Measurements from ENCODE around the gene HS3ST2.
"Not testable (repeated sequence)": the region's sequence is repeated elsewhere in the genome, so short reads cannot be mapped to it uniquely, and the experiment has no call there.

HS3ST2 gene

DNA sequence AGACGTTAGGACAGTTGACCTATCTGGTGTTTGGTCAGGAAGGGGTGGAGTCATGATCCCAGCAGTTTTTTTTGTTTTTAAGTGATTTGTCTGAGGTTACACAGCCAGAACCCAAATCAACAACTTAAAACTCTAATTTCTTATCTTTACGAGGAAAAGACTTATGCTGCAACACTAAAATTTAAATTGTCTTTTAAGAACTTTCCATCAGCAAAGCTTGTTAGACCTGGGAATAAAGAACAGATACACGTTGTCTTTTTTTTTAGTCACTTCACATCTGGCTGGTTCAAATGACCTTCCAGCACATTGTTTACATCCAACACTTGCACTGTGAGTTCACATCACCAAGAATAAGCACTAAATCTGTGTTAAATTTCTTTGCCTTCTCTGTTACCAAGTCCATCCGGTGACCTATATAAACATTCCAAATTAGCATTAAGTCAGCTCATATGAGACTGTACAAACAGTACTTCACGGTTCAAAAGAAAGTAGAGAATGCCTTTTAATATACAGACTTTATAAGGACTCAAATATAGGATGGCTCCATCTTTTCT lies 115.0 kb downstream of the HS3ST2 start:
- no peak for DNase-seq (ENCODE audit: extremely low read depth, low read depth)
- no peak for TF ChIP-seq CTCF (IDR thresholded peaks at IDR 0.05; ENCODE audit: low read depth, low read length)

DNA sequence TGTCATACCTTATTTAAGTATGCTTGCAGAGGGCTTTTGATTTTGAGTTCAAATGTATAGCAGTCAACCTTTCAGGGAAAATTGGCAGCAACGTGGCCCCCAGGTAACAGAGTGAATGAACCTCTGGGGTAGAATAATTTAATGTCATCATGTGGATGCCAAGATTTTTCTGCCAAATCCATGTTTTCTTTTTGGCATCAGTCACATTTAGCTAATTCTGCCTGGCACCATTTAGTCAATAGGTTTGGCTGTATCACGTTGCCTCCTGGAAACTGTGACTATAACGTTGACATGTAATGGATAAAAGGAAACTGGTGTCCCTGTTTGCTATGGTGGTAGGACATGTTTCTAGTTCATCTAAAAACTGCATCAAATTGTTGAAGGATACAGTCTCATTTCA lies 115.5 kb downstream of the HS3ST2 start:
- TF ChIP-seq CTCF (IDR thresholded peaks at IDR 0.05; ENCODE audit: low read depth, low read length) = no peak

GRCh38 chr16:22932032-22932771 lies 118.2 kb downstream of the HS3ST2 start:
- TF ChIP-seq CTCF (IDR thresholded peaks at IDR 0.05; ENCODE audit: low read depth, low read length) = no peak
- DNase-seq (ENCODE audit: extremely low read depth, low read depth) = no peak

More for the DNA sequence above, 115.5 kb downstream of the HS3ST2 start:
- no peak for DNase-seq (ENCODE audit: extremely low read depth, low read depth)

- DNase-seq (ENCODE audit: extremely low read depth, low read depth) = no peak
- TF ChIP-seq CTCF (IDR thresholded peaks at IDR 0.05; ENCODE audit: low read depth, low read length) = no peak
Observed at GRCh38 chr16:22933173-22933572, 119.2 kb downstream of the HS3ST2 start.

- DNase-seq (ENCODE audit: extremely low read depth, low read depth) = no peak
- TF ChIP-seq CTCF (IDR thresholded peaks at IDR 0.05; ENCODE audit: low read depth, low read length) = no peak
Observed at GRCh38 chr16:22934786-22935185, 120.8 kb downstream of the HS3ST2 start.

GRCh38 chr16:22937169-22937568 lies 123.2 kb downstream of the HS3ST2 start:
- DNase-seq (ENCODE audit: extremely low read depth, low read depth) = no peak
- no peak for TF ChIP-seq CTCF (IDR thresholded peaks at IDR 0.05; ENCODE audit: low read depth, low read length)

GRCh38 chr16:22938647-22939046 lies 124.7 kb downstream of the HS3ST2 start:
- DNase-seq (ENCODE audit: extremely low read depth, low read depth) = no peak
- TF ChIP-seq CTCF (IDR thresholded peaks at IDR 0.05; ENCODE audit: low read depth, low read length) = no peak

DNA sequence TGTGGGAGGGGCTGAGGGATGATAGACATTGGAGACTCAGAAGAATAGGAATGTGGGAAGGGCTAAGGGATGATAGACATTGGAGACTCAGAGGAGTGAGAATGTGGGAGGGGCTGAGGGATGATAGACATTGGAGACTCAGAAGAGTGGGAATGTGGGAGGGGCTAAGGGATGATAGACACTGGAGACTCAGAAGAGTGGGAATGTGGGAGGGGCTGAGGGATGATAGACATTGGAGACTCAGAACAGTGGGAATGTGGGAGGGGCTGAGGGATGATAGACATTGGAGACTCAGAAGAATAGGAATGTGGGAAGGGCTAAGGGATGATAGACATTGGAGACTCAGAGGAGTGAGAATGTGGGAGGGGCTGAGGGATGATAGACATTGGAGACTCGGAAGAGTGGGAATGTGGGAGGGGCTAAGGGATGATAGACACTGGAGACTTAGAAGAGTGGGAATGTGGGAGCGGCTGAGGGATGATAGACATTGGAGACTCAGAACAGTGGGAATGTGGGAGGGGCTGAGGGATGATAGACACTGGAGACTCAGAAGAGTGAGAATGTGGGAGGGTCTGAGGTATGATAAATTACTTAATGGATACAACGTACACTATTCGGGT lies 125.9 kb downstream of the HS3ST2 start:
- DNase-seq (ENCODE audit: extremely low read depth, low read depth) = not testable (repeated sequence)
